ENCODE measurements around the gene KCNQ1OT1. TPM values are rescaled to one million over a fixed set of nuclear protein-coding genes. Genes with fewer than 3 reads are reported as not detected.

Gene KCNQ1OT1
- total and polyA plus RNA-seq, 9 of the 15 experiments (the other 6 are each of a cell fraction or from before 2014, with no cell fraction given): 0.04 to 2.3 (median 0.74) TPM

DNA sequence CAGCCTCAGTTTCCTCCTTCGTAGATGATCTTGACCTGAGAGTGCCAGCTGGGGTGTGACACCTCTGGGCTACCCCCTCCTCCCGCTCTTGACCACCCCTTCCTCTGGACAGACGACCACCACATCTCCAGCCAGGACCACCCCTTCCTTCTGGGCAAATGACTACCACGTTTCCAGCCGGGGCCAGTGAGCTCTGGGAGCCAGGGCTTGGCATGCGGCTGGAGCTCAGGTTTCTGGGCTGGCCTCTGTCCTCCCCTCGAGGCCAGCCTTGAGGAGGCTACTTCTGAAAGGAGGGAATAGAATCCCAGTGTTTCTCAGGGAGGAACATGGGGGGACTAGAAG lies 120.9 kb downstream of the KCNQ1OT1 start:
- no peak overlapping the region for H2AFZ ChIP-seq (ENCODE audit: low read depth, low read length)
- H3K4me2 ChIP-seq (ENCODE audit: insufficient read depth, low read length): no peak overlapping the region
- H3K27me3 ChIP-seq (ENCODE audit: control insufficient read depth in 2 of 2, insufficient read depth in 2 of 2, low read length in 2 of 2): peaks cover 4 to 48% of the 10 kb centered on the region in 2 experiments; a peak in 4 of 5 replicates
- H3K9me1 ChIP-seq (ENCODE audit: control insufficient read depth, insufficient read depth, low read length): no peaks in the 10 kb centered on the region
- in situ Hi-C loops (cut with MboI): no loop called here
- ATAC-seq: no peak
- no peak overlapping the region for H3K4me3 ChIP-seq
- BruUV-seq (replicated peaks): no TSS peak
- FAIRE-seq: no peak
- no peak overlapping the region for H3K27ac ChIP-seq (ENCODE audit: extremely low read depth, low read depth, low read length)
- ChIA-PET POLR2A (interaction anchor here (1.0 kb wide), 1 partner anchor 11 kb away, joined by 4 read pairs; no protein-coding TSS in a partner anchor), CTCF (ENCODE audit: low intra/inter-chr PET ratio) (no interaction called here)
- WGBS (ENCODE audit: insufficient coverage, low coverage, missing lambda C conversion rate): 17% methylated on average over 7 of the region's 7 CpGs
- peaks cover 10% of the 10 kb centered on the region; the same call in 1 of the 2 replicates for H4K20me1 ChIP-seq (replicated peaks; ENCODE audit: control insufficient read depth, insufficient read depth, low read length)
- intact Hi-C loops (cut with micrococcal nuclease): no loop called here
- DNase-seq (ENCODE audit: extremely low read depth in 1 of 4, low spot score in 3 of 4): no peak
- H3K9me3 ChIP-seq (replicated peaks; ENCODE audit: control insufficient read depth, insufficient read depth, low read depth, low read length): no peaks in the 10 kb centered on the region
- peaks cover 0 to 70% of the 10 kb centered on the region in 2 experiments; a peak in 2 of 5 replicates for H3K4me1 ChIP-seq (replicated peaks in 1 of 2; ENCODE audit: control insufficient read depth in 2 of 2, insufficient read depth in 2 of 2, low read length in 2 of 2)
- H3K79me2 ChIP-seq (ENCODE audit: control insufficient read depth, insufficient read depth, low read length): no peaks in the 10 kb centered on the region
- H3K36me3 ChIP-seq (ENCODE audit: control insufficient read depth, insufficient read depth, low read length): no peaks in the 10 kb centered on the region
- H3K9ac ChIP-seq (ENCODE audit: insufficient read depth in 1 of 2, low read depth in 2 of 2, low read length in 2 of 2): no peak overlapping the region
- TF ChIP-seq CHD2 (IDR thresholded peaks at IDR 0.05; ENCODE audit: low read depth, low read length): no peak
- no peak for TF ChIP-seq ZNF830 (CRISPR knock-in tag; IDR thresholded peaks at IDR 0.05)
- no peak for TF ChIP-seq LEF1 (IDR thresholded peaks at IDR 0.05)
- TF ChIP-seq MAX (CRISPR knock-in tag; IDR thresholded peaks at IDR 0.05): no peak
- no peak for TF ChIP-seq ZNF311 (CRISPR knock-in tag; IDR thresholded peaks at IDR 0.05)
- TF ChIP-seq NONO (IDR thresholded peaks at IDR 0.05; ENCODE audit: low read depth in 2 of 2, low read length in 1 of 2): no peak
- no peak for TF ChIP-seq SP2 (IDR thresholded peaks at IDR 0.05; ENCODE audit: extremely low read depth, low read depth, low read length, poor library complexity, severe bottlenecking)
- no peak for TF ChIP-seq ZNF165 (CRISPR knock-in tag; IDR thresholded peaks at IDR 0.05; ENCODE audit: borderline replicate concordance)
- no peak for TF ChIP-seq GABPB1 (CRISPR knock-in tag; IDR thresholded peaks at IDR 0.05)
- TF ChIP-seq HSF4 (CRISPR knock-in tag; IDR thresholded peaks at IDR 0.05; ENCODE audit: borderline replicate concordance): no peak
- TF ChIP-seq KDM1A (IDR thresholded peaks at IDR 0.05): no peak
- TF ChIP-seq, protein P1, sequence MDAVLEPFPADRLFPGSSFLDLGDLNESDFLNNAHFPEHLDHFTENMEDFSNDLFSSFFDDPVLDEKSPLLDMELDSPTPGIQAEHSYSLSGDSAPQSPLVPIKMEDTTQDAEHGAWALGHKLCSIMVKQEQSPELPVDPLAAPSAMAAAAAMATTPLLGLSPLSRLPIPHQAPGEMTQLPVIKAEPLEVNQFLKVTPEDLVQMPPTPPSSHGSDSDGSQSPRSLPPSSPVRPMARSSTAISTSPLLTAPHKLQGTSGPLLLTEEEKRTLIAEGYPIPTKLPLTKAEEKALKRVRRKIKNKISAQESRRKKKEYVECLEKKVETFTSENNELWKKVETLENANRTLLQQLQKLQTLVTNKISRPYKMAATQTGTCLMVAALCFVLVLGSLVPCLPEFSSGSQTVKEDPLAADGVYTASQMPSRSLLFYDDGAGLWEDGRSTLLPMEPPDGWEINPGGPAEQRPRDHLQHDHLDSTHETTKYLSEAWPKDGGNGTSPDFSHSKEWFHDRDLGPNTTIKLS (IDR thresholded peaks at IDR 0.05; ENCODE audit: borderline replicate concordance, low read depth): no peak
- TF ChIP-seq KLF10 (CRISPR knock-in tag; IDR thresholded peaks at IDR 0.05): no peak
- TF ChIP-seq MECOM (CRISPR knock-in tag; IDR thresholded peaks at IDR 0.05): no peak
- no peak for TF ChIP-seq ZNF586 (CRISPR knock-in tag; conservative IDR thresholded peaks at IDR 0.05)
- TF ChIP-seq NFE2 (IDR thresholded peaks at IDR 0.05; ENCODE audit: low read depth): no peak
